Kidney tubule cell (primary cell): ENCODE data around the gene DVL1.

ENCODE experiments used
- DNase-seq: peaks from one replicate; pipeline ENCODE4 v3.0.0-alpha.2; 2018; ENCODE audit warnings: low spot score

Gene DVL1

DNA sequence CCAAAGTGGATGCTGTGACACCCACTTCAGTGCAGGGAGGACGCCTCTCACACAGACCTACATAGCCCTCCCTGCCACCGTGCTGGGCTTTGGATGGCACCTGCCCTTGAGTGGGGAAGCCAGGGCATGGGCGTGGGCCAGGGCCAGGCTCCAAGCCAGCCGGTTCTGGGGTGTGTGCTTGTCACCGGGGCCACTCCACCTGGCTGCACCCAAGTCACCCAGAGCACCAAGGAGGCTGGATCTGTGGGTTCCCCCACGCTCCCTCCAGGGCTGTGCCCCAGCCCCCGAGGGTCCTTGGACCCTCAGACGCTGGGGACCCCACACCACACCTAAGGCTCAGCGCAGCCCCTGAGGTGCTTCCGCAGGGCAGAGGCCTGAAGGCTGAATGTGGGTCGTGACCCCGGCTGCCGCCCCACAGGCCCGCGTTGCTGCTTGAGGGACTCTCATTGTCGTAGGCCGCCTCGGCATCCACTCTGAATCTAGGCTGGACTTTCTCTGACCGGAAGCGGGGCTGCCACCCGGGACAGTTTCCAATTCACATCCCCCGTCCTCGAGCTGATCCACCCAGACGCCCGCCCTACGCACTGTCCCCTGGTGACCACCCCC lies 7.7 kb upstream of the DVL1 start:
- DNase-seq = no peak

- DNase-seq = no peak
These were observed 7.1 kb upstream of the DVL1 start for GRCh38 chr1:1356166-1356795.

DNA sequence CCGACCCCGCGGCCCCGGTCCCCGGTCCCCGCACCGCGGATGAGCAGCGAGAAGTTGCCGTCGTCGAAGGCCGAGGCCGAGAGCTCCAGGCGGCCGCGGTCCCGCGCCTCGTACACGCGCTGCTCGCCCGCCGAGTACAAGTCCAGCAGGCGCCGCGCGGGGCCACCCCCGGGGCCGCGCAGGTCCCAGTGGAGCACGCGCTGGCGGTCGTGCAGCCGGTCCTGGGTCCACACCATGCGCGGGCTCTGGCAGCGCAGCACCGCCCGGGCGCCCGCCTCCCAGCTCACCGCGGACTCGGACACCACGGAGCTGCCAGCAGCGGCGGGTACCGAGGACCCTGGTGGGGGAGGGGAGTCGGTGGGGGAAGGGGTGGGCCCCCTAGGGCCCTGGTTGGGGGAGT lies 6.2 kb upstream of the DVL1 start:
- DNase-seq = peak; percentile 40

DNA sequence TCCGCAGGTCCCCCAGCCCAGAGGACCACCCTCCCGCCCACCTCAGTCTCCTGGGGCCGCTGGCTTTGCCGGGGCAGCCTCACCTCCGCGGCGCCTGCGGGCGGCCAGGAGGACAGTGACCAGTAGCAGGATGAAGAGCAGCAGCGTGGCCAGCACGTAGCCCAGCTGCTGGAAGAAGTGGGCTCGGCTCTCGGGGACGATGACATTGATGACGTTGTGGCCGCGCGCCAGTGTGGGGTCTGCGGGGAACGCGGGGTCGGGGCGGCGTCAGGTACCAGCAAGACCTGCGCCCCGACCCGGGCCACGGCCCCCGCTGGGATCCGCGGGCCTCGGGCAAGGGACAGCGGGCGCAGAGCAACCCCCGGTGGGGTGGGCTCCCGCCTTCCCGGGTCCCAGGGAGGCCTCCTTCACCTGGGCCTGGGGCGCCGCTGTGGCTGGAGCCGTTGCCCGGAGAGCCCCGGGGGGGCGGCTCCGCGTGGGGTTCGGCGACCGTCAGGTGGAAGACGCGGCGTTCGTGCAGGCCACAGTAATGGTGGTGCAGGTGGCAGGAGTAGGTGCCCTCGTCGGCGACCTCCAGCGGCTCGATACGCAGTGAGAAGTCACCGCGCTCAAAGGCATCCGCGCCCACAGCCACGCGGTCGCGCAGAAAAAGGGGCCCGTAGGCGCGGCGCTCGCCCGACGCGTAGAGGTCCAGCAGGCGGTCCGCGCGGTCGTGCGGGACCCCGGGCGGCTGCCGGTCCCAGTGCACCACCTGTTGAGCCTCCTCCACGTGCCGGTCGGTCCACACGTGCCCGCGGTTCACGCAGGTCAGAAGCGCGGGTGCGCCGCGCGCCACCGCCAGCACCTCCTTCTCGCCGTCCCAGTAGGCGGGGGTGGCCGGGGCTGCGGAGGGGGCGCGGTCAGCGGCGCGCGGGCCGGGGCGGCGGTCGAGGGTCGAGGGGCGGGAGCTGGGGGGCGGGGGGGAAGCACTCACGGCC lies 5.3 kb upstream of the DVL1 start:
- no peak for DNase-seq

GRCh38 chr1:1353389-1354151 lies 4.4 kb upstream of the DVL1 start:
- DNase-seq = no peak

GRCh38 chr1:1352786-1353388 lies 3.7 kb upstream of the DVL1 start:
- no peak for DNase-seq

DNA sequence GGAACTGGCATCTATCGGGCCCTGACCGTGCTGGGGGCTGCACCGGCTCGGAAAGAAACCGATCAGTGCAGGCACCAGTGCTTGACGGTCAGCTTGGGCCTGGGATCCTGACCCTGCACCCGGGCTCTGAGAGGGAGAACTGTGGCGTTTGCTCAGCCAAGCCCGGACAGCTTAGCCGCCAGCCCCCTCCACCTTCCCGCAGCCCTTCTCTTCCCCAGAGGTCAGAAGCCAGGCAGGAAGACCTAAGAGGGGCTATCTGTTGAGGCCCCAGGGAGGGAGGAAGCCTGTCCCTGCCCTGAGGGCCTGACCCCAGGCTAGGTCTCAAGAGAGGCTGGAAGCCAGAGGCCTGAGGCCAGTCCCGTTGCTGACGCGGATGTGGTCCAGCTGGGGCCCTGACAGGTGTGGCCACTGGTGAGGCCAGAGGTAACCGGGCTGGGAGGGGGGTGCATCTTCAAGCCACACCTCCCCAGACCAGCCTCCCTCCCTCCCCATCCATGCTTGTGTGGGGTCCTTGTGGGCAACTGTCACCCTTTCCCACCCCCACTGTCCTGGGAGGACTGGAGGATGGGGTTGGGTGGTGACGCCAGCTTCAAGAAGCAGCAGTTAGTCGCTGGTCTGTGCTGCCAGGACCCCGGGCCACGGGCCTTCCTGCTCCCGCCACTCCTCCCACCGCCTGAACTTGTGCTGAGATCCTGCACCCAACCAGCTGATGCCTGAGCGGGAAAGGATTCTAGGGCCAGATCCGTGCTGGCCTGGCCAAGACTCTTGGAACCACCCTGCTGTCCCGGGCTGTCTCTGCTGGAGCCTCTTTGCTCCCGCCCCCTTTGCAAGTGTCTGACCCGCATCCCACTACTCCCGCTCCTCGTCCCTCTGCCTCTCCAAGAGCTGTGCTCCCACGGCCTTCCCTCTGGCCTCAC lies 2.6 kb upstream of the DVL1 start:
- DNase-seq = no peak

GRCh38 chr1:1348420-1349255 lies 580 bp downstream of the DVL1 start:
- peak; percentile 54 for DNase-seq

DNA sequence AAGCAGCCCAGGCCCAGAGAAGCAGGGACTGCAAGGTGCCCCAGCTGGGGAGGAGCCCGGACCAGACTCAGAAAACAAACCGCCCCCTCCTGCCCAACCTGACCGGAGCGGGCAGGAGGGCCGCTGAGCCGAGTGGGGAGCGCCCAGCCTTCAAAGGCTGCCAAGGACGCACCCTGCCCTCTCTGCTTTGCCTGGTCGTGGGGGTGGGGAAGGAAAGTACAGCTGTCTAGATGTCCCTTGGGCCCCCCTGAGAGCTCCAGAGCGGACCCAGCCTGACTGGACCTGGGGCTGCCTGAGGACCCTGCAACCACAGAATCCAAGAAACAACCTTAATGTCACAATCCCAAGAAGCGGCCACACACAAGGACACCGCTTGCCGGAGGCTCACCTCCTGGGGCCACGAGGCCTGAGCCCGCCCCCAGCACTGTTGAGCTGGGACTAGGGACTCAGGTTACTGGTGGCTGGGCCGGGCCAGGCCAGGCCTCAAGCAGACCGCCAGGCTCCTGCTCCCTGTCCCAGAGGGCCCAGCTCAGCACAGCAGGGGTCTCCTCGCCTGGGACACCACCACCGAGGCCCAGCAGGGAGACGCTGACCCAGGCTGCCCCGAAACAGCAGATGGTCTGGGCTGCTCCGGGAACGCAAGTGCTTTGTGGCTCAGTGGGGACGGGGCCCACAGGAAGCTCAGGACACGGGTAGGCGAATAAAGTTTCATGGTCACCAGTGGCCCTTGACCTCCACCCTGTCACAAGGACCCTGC lies 1.4 kb downstream of the DVL1 start:
- peak; percentile 62 for DNase-seq

DNA sequence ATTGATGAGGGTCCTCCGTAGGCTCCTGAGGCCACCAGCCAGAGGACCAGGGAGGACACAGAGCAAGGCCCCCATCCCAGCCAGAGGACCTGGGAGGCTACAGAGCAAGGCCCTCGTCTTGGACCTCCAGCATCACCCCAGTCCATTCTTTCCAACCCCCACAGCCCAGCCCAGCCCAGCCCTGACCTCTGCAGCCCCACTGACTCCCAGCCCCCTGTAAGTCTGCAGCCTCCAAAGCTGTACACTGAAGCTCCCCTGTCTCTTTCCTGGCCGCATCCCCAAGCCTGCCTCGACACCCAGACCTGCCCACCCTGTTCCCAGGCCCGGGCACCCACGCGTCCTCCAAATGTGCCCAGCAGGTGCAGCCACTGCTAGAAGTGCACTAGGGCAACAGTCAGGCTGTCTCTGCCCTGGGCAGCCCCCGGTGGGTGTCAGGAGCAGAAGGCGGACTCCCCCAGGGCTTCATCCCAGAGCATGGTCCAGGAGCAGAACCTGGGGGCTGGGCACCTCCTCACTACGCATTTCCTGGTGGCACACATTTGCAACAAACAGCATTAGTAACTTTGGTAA lies 2.1 kb downstream of the DVL1 start:
- DNase-seq = no peak

DNA sequence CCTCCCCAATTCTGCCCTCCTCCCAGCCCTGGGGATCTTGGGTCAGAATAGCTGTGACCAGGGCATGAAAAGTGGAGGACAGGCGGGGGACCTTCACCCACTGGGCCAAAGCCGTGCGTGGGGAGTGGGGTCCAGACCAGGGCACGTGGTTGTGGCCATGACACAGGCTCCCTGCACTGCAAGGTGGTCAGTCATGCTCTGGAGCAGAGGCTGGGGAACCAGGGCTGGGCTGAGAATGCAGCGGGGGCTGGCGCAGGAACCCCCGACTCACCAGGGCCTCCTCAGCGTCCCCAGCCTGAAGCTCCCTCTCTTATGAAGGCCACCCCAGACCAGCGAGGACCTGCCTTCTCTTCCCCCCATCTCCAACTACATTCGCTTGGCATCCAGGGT lies 2.7 kb downstream of the DVL1 start:
- no peak for DNase-seq

- DNase-seq = no peak
These were observed 3.2 kb downstream of the DVL1 start for GRCh38 chr1:1345860-1346500.

DNA sequence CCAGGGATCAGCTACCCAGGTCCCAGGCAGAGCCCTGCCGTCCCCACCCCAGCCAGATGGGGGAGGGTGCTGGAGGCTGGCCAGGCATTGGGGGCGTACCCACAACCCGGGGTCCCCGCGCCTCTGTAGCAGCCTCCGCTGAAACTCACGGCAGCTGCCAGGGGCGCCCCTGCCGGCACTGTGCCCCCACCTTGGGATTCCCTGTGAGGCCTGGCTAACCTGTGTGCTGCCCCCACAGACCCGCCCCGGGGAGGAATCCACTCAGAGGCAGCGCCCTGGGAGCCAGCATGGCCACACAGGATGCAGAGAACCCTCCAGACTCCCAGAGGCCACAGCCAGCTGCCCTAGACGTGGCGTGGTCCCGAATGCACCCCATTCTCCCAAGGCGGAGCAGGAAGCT lies 3.8 kb downstream of the DVL1 start:
- DNase-seq = no peak

DNA sequence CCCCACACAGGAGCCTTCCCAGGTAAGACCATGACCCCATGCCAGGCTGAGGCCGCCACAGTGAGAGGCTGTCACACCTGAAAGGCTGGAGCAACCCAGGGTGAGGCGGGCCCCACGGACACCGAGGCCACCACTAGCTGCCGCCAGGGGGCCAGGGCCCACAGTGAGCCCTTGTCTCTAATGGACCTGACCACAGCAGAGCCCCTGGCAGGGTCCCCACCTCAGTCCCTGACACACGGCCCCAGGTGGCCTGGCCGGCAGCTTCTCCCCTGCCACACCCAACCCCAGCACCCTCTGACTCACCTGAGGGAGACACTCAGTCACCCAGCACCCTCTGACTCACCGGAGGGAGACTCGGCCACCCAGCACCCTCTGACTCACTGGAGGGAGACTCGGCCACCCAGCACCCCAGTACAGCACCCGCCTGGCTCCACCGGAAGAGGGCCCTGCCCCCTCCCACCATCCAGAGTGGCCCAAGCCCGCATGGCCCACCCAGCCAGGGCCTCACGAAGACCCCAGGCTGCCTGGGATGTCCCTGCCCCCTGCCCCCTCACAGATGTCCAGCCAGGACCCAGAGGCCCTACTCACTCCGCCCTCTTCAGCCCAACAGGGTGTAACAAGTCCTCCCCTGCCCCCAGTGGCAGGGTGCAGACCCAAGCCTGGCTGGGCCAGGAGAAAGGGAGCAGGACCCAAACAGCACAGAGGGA lies 4.4 kb downstream of the DVL1 start:
- peak; percentile 95 for DNase-seq

DNA sequence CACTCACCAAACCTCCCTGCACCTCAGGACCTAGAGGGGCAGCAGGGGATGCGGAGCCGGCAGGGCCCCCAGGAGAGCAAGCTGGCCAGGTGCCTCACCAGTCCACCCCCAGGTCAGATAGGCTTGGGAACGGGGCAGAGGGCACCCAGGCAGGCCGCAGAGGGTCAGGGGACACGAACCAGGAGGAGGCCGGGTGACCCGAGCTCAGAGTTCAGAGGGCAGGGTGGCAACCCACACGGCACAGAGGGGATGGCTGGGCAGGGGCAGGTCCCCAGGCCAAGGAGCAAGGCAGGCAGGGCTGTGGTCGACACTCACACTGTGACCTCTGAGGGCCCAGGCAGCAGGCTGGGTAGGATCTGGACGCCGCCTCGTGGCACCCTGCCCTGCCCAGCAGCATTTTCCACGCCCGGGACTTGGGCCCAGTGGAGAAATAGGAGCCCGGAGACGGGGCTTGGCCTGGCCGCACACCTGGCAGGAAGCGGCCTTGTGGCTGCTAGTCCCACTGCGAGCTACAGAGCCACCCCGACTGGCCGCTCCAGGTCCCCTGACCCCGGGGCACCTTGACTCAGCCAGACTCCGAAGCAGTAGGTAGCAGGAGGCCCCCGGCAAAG lies 5.3 kb downstream of the DVL1 start:
- DNase-seq = no peak

- no peak for DNase-seq
These were observed 6.6 kb downstream of the DVL1 start for GRCh38 chr1:1342584-1343115.

DNA sequence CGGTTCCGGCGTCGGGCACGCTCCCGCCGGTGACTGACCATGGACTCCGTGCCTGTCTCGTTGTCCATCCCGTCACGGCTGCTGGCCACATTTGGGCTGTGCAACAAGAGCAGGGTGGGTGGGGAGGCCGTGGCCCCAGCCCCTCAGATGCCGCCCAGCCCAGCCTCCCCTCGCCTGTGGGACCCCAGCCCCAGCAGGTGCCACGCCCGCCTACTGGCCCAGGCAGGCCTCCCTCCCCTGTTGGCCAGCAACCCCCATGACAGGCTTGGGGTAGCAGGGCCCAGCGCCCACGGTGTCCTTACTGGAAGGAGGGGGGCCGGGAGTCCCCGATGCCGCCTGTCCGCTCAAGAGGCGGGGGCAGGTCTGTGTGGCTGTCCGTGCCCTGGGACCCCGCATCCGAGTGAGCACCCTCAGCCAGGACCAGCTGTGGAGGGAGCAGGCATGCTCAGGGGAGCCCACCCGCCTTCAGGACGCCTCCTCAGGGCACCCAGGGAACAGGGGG lies 7.1 kb downstream of the DVL1 start:
- DNase-seq = no peak
